ENCODE measurements around the gene RHBDL2.
A peak's percentile ranks its signal among the peaks of the same experiment; 100 is the strongest.
"Not testable (repeated sequence)": the region's sequence is repeated elsewhere in the genome, so short reads cannot be mapped to it uniquely, and the experiment has no call there.

The RHBDL2 gene, protein sequence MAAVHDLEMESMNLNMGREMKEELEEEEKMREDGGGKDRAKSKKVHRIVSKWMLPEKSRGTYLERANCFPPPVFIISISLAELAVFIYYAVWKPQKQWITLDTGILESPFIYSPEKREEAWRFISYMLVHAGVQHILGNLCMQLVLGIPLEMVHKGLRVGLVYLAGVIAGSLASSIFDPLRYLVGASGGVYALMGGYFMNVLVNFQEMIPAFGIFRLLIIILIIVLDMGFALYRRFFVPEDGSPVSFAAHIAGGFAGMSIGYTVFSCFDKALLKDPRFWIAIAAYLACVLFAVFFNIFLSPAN

DNA sequence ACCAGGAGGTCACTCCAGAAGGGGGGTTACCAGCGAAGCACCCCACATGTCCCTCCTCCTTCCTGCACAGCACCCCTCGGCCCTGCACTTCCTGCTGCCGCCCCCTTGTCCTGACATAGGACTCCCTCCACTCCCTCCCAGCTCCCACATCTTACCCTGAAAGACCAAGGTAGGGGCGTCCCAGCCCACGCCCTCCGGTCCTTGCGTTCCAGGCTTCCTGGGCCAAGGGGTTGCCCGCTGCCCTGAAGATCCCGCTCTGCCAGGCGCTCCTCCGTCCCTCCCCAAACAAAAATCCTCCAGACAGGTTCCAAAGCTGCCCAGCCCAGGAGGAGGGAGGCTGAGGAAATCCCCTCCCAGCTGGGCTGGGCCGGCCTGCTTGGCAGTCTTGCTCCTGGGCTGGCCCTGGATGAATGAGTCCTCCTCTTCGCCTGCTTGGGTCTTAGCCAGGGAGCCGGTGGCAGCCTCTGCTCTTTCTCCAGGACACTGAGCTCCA is at the start of gene RHBDL2:
TSS of gene RHBDL2 (minus strand) at position 304 of the 493 bp plus-strand sequence. CDS start 22,618 bp downstream, outside the sequence.
- DNase-seq: no peak

DNA sequence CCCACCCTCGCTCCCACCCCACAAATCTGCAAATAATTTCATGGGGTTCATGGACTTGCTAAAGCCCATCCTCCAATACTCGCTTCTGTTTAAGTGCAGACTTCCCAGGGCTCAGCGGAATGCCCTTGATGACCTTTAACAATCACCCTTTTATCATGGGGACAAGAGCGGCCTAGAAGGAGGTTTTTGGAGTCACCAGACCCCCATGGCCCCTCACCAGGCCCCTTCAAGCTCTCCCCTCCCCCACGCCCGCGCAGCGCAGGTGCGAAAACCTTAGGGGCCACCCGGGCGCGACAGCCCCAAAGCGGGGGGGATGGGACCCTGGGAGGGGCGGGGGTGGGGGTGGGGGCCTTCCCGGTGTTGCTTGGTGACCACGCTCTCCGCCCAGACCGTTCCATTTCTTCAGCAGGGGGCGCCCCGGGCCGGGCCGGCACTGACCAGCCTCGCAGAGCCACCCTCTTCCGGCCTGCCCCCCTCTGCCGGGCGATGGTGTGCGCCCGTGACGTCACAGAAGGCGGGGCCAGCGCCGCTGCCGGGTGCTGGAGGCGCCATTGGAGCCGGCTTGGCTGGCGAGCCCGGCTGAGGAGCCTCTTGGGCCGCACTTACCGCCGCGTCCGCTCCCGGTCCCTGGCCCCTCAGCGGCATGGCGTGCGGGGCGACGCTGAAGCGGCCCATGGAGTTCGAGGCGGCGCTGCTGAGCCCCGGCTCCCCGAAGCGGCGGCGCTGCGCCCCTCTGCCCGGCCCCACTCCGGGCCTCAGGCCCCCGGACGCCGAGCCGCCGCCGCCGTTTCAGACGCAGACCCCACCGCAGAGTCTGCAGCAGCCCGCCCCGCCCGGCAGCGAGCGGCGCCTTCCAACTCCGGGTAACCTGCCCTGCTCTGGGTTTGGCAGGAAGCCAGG is 49.4 kb upstream of the RHBDL2 start, which contains the start of gene AKIRIN1:
TSS of gene AKIRIN1 (plus strand) at position 539 of the 900 bp plus-strand sequence. CDS start at position 644, 105 bp downstream.
- DNase-seq: peak; percentile 90 to 93

DNA sequence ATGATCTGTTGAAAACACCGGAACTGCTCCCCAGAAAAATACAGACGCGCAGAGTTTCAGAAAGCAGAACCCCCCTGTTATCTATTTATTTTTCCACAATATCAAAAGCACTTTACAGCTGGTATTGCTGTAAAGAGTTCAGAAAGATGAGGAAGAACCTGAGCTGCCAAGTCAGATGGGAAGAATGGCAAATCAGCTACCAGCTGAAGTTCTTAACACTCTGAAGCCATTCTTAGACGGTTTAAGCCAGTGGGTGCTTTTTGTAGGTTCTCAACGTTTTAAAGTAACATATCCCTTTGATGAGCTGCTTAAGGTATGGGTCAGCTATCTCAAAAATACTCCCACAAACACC is 48.7 kb upstream of the RHBDL2 start:
- no peak for DNase-seq

DNA sequence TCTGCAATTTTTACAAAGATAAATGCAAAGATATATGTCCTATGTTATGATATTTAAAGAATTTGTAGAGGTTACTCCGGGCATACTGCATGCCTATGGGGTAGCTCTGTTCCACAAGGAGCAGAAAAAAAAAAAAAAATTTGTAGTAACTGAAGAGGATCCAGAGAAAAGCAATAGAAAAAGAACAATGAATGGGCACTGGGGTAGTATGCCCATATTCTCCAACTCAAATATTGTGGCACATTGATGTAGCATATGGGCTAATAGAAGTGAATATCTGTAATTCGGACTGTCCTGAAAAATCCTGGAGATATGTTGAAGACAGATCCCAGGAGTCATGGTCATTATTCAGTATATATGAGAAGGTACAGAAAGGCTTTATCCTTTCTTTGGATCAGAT is 48.3 kb upstream of the RHBDL2 start:
- no peak for DNase-seq

DNA sequence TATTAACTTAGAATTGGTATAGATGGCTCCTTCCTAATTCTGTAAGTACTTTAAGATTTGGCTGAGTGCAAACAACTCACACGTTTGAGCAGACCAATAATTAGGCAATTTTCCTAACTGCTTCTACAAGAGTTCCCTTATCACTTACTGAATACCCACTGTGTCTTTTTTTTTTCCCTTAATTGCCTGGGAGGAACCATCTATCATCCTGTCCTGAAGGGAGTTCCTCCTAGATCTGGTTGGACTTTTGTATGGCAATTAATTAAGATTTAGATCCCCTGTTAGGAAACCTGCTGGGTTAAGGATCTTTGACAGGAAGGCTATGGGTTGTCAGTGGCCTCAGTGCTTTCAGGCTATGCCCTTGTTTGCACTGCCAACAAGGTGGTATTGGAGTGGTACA is 37.8 kb upstream of the RHBDL2 start:
- not testable (repeated sequence) for DNase-seq

DNA sequence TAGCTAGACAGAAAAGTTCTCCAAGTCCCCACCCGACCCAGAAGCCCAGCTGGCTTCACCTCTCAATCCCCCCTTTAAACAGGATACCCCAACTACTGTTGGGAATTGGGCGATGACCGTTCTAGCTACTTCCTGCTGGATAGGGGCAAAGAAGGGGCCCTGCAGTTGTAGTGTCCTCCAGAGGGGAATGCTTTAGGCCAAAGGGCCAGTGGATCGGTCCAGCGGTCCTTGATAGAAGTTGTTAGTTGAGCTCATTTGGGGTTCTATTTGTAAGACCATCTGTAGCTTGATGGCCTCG is 36.6 kb upstream of the RHBDL2 start:
- not testable (repeated sequence) for DNase-seq

DNA sequence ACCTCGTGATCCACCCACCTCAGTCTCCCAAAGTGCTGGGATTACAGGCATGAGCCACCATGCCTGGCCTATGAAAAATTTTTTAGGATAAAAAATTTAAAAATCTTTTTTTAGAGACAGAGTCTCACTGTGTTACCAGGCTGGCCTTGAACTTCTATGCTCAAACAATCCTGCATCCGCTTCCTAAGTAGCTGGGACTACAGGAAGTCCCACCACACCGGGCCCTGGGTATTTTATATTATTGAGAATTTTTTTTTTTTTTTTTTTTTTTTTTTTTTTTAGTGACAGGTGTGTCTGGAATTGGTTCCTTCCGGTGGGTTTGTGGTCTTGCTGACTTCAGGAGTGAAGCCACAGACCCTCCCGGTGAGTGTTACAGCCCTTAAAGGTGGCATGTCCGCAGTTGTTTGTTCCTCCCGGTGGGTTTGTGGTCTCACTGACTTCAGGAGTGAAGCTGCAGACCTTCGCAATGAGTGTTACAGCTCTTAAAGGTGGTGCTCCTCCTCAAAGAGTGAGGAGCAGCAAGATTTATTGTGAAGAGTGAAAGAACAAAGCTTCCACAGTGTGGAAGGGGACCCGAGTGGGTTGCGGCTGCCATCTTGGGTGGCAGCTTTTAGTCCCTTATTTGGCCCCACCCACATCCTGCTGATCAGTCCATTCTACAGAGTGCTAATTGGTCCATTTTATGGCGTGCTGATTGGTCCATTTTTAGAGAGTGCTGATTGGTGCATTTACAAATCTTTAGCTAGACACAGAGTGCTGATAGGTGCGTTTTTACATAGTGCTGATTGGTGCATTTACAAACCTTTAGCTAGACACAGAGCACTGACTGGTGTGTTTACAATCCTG is 36.0 kb upstream of the RHBDL2 start:
- DNase-seq: not testable (repeated sequence)

DNA sequence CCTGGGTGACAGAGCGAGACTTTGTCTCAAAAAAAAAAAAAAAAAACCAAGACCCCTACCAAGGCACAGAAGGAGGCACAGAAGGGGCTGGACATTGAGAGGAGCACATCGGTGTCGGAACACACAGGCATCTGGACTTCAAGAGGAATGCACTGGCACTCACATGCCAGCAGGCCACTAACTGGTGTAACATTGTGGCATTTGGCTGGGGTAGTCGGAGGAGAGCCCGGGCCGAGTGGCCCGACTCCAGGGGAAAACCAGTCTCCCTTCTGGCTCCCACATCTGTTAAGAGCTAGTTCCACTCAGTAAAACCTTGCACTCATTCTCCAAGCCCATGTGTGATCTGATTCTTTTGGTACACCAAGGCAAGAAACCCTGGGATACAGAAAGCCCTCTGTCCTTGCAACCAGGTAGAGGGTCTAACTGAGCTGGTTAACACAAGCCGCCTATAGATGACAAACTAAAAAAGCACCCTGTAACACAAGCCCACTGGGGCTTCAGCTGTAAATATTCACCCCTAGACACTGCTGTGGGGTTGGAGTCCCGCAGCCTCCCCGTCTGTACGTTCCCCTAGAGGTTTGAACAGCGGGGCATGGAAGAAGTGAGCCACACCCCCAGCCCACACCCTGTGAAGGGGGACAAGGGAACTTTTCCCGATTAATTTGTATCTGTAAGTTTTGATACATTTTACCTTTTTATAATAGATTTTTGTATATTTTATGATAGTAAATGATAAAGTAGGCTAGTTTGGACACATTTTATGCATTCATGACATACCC is 32.2 kb upstream of the RHBDL2 start:
- DNase-seq: no peak

DNA sequence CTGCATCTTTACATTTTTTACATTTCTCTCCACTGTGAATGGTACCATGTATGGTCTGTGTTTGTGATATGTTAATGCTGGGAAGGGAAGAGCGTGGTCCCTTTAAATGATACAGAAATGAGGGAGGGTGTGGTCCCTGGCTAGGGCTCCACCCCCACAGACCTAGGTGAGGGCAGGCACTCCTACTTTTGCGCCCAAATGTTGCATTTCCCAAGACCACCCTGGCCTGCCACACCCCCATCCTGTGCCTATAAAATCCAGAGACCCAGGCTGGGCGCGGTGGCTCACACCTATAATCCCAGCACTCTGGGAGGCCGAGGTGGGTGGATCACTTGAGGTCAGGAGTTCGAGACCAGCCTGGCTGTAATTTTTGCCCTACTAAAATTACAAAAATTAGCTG is 31.5 kb upstream of the RHBDL2 start:
- DNase-seq: not testable (repeated sequence)

DNA sequence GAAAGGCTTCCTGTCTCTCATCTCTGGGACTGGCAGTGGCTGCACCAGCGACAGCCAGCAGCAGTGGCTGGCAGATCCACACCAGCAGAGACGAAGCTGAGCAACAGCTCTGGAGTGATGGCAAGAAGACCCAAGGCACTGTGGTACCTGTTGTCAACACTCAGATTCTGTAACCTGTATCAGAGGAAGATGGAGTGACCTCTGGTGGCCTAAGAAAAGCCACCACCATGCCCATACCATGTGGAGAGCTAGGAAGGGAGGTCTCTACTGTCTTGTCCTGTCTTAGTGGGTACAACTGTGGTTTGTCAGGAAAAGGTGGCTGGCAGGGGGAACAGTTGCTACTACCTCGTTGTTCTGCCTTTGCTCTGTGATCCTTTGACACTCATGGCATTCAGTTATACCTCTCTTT is 22.5 kb upstream of the RHBDL2 start:
- no peak for DNase-seq

DNA sequence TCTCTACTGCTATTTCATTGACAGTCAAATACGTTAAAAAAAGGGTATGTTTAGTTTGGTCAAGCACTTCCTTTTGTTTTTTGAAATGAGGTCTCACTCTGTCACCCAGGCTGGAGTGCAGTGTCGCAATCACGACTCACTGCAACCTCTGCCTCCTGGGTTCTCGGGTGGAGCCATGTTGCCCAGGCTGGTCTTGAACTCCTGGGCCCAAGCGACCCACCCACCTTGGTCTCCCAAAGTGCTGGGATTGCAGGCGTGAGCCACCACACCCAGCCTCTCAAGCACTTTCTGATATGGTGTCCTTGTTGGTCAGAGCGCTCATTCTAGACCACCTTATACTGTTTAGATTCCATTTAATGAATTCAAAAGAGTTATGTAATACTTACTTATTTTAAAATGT is 20.9 kb upstream of the RHBDL2 start:
- DNase-seq: no peak

DNA sequence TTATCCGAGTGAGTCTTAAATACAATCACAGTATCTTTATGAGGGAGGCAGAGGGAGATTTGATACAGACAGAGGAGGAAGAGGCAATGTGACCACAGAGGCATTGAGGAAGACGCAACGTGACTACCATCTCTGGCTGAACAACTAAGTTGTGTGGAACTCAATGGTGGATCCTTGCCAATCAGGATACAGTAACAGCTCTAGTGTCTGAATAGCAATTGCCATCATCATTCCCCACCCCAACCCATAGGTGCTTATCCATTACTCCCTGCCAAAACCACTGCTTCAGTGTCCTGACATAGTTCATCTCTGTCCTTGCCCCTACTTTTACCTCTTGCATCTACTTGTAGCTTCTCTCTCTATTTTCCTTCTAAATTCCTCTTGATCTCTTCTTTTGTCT is 20.5 kb upstream of the RHBDL2 start:
- no peak for DNase-seq

DNA sequence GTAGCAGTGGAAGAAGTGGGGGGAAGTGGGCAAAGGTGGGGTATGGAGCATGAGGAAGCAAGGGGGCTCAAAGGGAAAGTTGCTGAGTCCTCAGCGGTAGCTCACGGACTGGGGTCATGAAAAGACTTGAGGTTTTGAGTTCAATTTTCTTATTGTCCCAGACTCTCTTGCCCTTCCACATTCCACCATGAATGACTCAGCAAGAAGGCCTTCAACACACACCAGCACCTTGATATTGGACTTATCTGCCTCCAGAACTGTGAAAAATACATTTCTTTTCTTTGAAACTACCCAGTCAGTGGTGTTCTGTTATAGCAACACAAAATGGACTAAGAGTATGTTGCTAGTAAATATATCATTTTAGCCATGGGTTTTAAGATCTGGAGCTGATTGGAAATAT is 17.3 kb upstream of the RHBDL2 start:
- DNase-seq: no peak

DNA sequence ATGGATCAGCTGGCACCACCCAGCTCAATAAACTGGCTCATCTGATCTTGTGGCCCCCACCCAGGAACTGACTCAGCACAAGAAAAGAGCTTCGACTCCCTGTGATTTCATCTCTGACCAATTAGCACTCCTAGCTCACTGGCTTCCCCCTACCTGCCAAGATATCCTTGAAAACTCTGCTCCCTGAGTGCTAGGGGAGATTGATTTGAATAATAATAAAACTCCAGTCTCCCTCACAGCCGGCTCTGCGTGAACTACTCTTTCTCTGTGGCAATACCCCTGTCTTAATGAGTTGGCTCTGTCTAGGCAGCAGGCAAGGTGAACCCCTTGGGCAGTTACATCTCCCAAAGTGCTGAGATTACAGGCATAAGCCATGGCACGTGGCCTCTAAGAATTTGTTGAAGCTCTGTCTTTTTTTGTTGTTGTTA is 11.8 kb upstream of the RHBDL2 start:
- no peak for DNase-seq

DNA sequence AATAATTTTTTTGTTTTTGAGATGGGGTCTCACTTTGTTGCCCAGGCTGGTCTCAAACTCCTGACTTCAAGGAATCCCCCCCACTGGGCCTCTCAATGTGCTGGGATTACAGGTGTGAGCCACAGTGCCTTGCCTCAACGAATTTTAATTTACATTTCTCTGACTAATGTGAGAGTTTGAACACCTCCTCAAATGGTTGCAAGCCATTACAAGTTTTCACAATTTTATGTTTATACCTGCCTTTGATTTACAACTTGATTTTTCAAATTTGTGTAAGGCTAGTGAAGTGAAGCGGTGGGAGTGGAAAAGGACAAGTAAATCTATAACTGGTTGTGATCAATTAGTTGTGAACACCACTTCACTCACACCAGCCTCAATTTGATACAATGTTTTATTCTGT is 8.9 kb upstream of the RHBDL2 start:
- no peak for DNase-seq

DNA sequence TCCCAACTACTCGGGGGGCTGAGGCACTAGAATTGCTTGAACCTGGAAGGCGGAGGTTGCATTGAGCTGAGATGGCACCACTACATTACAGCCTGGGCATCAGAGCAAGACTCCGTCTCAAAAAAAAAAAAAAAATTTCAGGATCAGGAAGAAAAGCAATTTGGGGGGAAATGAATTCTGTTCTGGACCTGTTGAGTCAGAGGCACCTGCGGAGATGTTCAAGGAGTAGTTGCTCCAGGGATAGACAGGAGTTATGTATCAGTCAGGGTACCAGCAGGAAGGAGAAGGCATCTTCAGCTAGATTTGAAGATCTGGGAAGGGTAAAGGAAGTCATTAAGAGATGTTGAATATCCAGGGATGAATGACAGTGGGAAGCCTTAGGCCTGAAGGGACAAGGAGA is 2.9 kb upstream of the RHBDL2 start:
- DNase-seq: no peak

DNA sequence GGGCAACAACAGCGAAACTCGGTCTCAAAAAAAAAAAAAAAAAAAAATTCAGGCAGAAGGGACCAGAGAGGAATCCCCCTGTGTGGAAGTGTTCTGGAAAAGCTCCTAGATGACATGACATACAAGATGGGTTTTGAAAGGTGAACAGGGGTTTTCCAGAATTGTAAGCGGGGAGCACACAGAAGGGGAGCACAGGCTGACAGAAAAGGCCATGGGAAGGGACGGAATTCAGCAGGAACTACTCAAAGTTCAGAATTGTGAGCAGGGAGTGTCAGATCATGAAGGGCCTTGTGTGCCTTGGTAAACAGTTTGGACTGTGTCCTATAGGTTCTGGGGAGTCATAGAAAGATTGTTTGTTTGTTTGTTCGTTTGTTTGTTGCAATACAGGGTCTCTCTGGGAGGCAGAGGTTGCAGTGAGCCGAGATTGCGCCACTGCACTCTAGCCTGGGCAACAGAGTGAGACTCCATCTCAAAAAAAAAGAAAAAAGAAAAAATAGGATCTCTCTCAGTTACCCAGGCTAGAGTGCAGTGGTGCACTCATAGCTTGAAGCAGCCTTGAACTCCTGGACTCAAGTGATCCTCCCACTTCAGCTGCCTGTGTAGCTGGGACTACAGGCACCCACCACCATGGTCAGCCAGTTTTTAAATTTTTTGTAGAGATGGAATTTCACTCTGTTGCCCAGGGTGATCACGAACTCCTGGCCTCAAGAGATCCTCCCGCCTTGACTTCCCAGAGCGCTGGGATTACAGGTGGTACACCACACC is 1.2 kb upstream of the RHBDL2 start:
- no peak for DNase-seq

DNA sequence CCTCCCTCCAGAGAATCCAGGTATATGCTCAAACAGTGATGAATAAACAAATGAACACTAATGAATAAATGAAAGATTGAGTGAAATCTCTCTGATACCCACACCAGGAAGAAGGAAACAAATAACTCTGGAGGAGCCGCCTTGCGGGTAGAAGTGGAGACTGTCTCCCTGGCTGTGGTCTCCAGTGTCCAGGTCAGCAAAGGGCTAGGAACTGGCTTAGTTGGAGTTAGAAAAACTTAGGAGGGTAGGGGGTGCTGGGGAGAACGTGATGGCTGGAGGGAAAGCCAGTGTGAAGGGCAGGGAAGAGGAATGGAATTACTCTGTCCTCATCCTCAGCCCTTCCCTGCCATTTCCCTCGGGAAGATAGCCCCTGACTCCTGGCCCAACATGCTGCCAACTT is 537 bp downstream of the RHBDL2 start:
- no peak for DNase-seq

DNA sequence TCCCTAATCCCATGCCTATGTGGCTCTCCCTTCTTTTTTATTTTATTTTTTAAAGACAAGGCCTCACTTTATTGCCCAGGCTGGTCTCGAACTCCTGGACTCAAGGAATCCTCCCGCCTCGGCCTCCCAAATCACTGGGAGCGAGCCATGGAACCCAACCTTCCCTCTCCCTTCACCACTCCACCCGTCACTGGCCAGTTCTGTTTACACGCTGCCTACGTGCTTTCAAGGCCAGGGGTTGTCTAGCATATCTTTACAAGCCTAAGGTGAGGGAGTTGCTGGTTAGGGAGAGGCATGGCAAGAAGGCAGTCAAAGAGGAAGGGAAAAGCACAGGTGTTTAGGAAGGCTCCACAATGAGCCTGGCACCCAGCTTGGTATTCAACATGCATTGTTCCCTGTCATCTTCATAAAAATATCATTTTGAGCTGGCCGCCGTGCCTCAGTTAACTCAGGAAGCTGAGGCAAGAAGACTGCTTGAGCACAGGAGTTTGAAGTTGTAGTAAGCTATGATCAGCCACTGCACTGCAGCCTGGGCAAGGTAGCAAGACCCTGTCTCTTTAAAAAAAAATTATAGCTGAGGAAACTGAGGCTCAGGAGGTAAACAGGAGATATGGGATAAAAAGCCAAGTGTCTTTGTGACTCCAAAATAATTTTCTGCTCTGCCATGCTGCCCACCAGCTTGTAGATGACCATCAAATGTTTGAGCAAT is 1.1 kb downstream of the RHBDL2 start:
- no peak for DNase-seq

DNA sequence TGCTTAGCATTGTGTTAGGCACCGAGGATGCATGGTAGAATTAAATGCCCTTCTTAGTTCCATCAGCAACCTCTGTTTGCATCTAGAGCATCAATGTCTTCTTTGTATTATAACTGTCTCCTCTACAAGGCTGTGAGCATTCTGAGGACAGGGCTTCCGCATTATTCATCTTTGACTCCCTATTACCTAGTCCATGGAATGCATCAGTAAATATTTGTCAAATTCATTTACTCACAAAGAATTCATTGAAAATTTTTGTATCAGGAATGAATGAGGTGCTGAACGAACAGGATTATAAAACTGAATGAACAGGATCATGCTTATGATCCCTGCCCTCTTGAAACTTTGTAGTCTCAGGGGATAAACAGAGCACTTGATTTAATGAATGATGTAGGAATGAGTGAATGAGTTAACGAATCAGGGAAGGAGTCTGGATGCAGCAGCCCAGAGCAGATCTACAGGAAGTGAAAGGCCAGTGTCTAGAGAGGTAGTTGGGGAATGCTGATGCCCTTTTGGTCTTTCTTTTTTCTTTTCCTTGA is 2.8 kb downstream of the RHBDL2 start:
- no peak for DNase-seq

DNA sequence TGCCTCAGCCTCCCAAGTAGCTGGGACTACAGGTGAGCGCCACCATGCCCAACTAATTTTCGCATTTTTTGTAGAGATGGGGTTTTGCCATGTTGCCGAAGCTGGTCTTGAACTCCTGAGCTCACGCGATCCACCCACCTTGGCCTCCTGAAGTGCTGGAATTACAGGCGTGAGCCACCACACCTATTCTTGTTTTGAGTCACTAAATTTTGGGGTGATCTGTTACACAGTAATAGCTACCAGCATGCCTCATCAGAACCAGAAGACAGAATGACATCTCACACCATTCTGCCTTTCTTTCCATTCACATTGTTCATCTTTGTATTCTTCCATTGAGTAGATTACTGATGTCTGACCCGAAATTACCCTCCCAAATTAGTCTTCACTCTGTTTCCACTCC is 9.1 kb downstream of the RHBDL2 start:
- no peak for DNase-seq

All from bone marrow (tissue), 2 donors.